GM12878 (cell line): ENCODE measurements around the gene DRAP1. TPM values are rescaled to one million over a fixed set of nuclear protein-coding genes. Genes with fewer than 3 reads are reported as not detected.
A peak's percentile ranks its signal among the peaks of the same experiment; 100 is the strongest.

Experiments
- ATAC-seq: fragments of 200-7000 bp; cut with Tn5 transposase; 3 replicates; pipeline ENCODE4 v1.9.1; 2020; ENCODE audit warnings: mild to moderate bottlenecking, moderate library complexity
- BruUV-seq: library from RNA; stranded (reverse); fragments of 400-500 nt; replicated peaks from 2 replicates; lab custom pipeline; 2021; lab: Mats Ljungman, UMichigan
- CTCF ChIA-PET: fragments of 300-600 bp; sonication (Branson Sonifier 250); formaldehyde crosslinking; extraction: SDS; loops from one replicate; lab custom pipeline; 2021; ENCODE audit warnings: inconsistent platforms; lab: Yijun Ruan, JAX
- POLR2A ChIA-PET: fragments of 350-600 bp; formaldehyde crosslinking; extraction: SDS; loops from one replicate; lab custom pipeline; 2021; ENCODE audit warnings: inconsistent platforms; lab: Charles Lee
- RAD21 ChIA-PET: fragments of 300-600 bp; sonication (Branson Sonifier 250); formaldehyde crosslinking; loops from one replicate; lab custom pipeline; 2023; ENCODE audit warnings: antibody characterized with exemption; ENCODE audit not compliant: unreplicated experiment; lab: Charles Lee
- SMC1A ChIA-PET: fragments of 300-600 bp; sonication (Branson Sonifier 250); formaldehyde crosslinking; loops from one replicate; lab custom pipeline; 2023; ENCODE audit not compliant: unreplicated experiment, uncharacterized antibody; lab: Charles Lee
- DNase-seq: peaks from one replicate; pipeline ENCODE4 v3.0.0-alpha.2; 2011; ENCODE audit warnings: low read depth, low spot score
- FAIRE-seq: peaks from 3 replicates; lab custom pipeline; 2011; peaks lifted over from hg19 to GRCh38; lab: Jason Lieb, UNC
- H2AFZ ChIP-seq: 2 replicates; pipeline ENCODE4 v1.6.0; 2011; ENCODE audit warnings: low read depth, low read length, control low read depth; ENCODE audit not compliant: control insufficient read depth
- H3K27ac ChIP-seq: 2 replicates; pipeline ENCODE4 v1.5.1; 2011; ENCODE audit warnings: control low read depth; ENCODE audit not compliant: control insufficient read depth, insufficient read depth
- H3K27me3 ChIP-seq, 2 experiments: replicated peaks in 1 of 2; 2 replicates each; pipeline versions ENCODE4 v1.6.0 to v1.6.1; 2011; ENCODE audit warnings: low read length in 1 of 2; ENCODE audit not compliant: control insufficient read depth in 2 of 2, insufficient read depth in 2 of 2
- H3K36me3 ChIP-seq, 2 experiments: 2 replicates each; pipeline ENCODE4 v1.5.1; 2011; ENCODE audit warnings: low read length in 1 of 2; ENCODE audit not compliant: control insufficient read depth in 2 of 2, insufficient read depth in 2 of 2
- H3K4me1 ChIP-seq: 2 replicates; pipeline ENCODE4 v1.6.1; 2011; ENCODE audit warnings: mild to moderate bottlenecking, low read length, moderate library complexity, mixed read lengths; ENCODE audit not compliant: control insufficient read depth, insufficient read depth
- H3K4me2 ChIP-seq: 2 replicates; pipeline ENCODE4 v1.6.0; 2011; ENCODE audit warnings: control low read depth; ENCODE audit not compliant: control insufficient read depth, insufficient read depth
- H3K4me3 ChIP-seq: fragments of 200-600 bp; sonication (generic); 2 replicates; pipeline ENCODE4 v1.5.1; 2016
- H3K79me2 ChIP-seq: 2 replicates; pipeline ENCODE4 v1.6.0; 2011; ENCODE audit warnings: low read length; ENCODE audit not compliant: control insufficient read depth, insufficient read depth
- H3K9ac ChIP-seq: 2 replicates; pipeline ENCODE4 v1.8.0; 2011; ENCODE audit warnings: low read length, control low read depth, mixed read lengths; ENCODE audit not compliant: control insufficient read depth, insufficient read depth
- H3K9me3 ChIP-seq: replicated peaks from 3 replicates; pipeline ENCODE4 v1.5.1; 2011; ENCODE audit warnings: mild to moderate bottlenecking, low read length; ENCODE audit not compliant: control insufficient read depth, insufficient read depth
- H4K20me1 ChIP-seq: 2 replicates; pipeline ENCODE4 v1.6.0; 2011; ENCODE audit not compliant: control insufficient read depth, insufficient read depth
- ATF7 ChIP-seq: fragments of 450-650 bp; IDR thresholded peaks from 2 replicates; pipeline ENCODE4 v1.6.1; 2016; ENCODE audit warnings: low read depth, mild to moderate bottlenecking
- CBX3 ChIP-seq: fragments of 200-600 bp; sonication (generic); IDR thresholded peaks from 2 replicates; pipeline ENCODE4 v1.6.1; 2016; ENCODE audit warnings: low read depth, borderline replicate concordance
- HCFC1 ChIP-seq: fragments of 150-350 bp; IDR thresholded peaks from 2 replicates; pipeline ENCODE4 v1.6.1; 2014; ENCODE audit warnings: low read length
- LARP7 ChIP-seq: fragments of 450-650 bp; IDR thresholded peaks from 2 replicates; pipeline ENCODE4 v1.6.1; 2017; ENCODE audit warnings: mild to moderate bottlenecking
- RB1 ChIP-seq: fragments of 450-650 bp; formaldehyde crosslinking; IDR thresholded peaks from 2 replicates; pipeline ENCODE4 v1.6.1; 2017; ENCODE audit warnings: mild to moderate bottlenecking, borderline replicate concordance
- RFX5 ChIP-seq: IDR thresholded peaks from 2 replicates; pipeline ENCODE4 v1.6.1; 2011; ENCODE audit warnings: low read depth, low read length, improper control_type of control experiment
- WGBS: methylation state at CpG from one replicate; pipeline ENCODE4 v1.1.6; 2016; ENCODE audit warnings: low lambda C conversion rate; ENCODE audit not compliant: insufficient replicate concordance, insufficient coverage; ENCODE audit errors: missing lambda C conversion rate; 5-methylcytosine and 5-hydroxymethylcytosine counted together
- in situ Hi-C: fragments of 300-500 bp; cut with MboI; formaldehyde crosslinking; loops from 9 replicates; pipeline ENCODE4 v1.14.3; 2018; ENCODE audit warnings: mixed read lengths
- intact Hi-C: fragments of 100-400 bp; cut with micrococcal nuclease; formaldehyde crosslinking; loops from one replicate; pipeline ENCODE4 v1.14.2; 2022; ENCODE audit not compliant: unreplicated experiment
- polyA plus RNA-seq, 11 experiments: library from polyadenylated mRNA; depleted of rRNA in 4 of 11; unstranded in 6 of 11; stranded (reverse) in 5 of 11; fragments of >200 nt; fragmentation: Nextera tagmentation in 4 of 11; fragmentation: Illumina TruSeq in 1 of 11; extraction: Ambion mirVana in 4 of 11; extraction: Trizol in 1 of 11; gene quantifications; 1 replicate in 1 of 11; 2 replicates in 10 of 11; pipeline versions ENCODE4 v1.2.1 to v1.2.3, GENCODE V29; 2011 to 2016; ENCODE audit warnings: inconsistent platforms in 2 of 11, missing spikeins in 2 of 11, low read depth in 1 of 11
- total RNA-seq, 4 experiments: library from RNA; depleted of rRNA in 3 of 4; stranded (reverse); fragments of >200 nt in 3 of 4; fragmentation: Illumina TruSeq in 1 of 4; extraction: Trizol in 1 of 4; gene quantifications; 2 replicates each; pipeline versions ENCODE4 v1.2.1 to v1.2.3, GENCODE V29; 2013 to 2021
- TF ChIP-seq, protein P1 (sequence below): fragments of 450-650 bp; IDR thresholded peaks from 2 replicates; pipeline ENCODE4 v1.6.1; 2016; ENCODE audit warnings: mild to moderate bottlenecking
- TF ChIP-seq, protein P2 (sequence below): IDR thresholded peaks from 2 replicates; pipeline ENCODE4 v1.6.1; 2011; ENCODE audit warnings: mild to moderate bottlenecking, low read depth, low read length, moderate library complexity; ENCODE audit not compliant: insufficient replicate concordance
- TF ChIP-seq, protein P3 (sequence below): fragments of 450-650 bp; conservative IDR thresholded peaks from 2 replicates; pipeline ENCODE4 v1.6.1; 2017; ENCODE audit warnings: mild to moderate bottlenecking, moderate library complexity
- TF ChIP-seq, protein P4 (sequence below), 3 experiments: IDR thresholded peaks in 2 of 3; conservative IDR thresholded peaks in 1 of 3; 2 replicates each; pipeline ENCODE4 v1.5.1; 2011; ENCODE audit warnings: low read depth in 3 of 3, low read length in 3 of 3, mild to moderate bottlenecking in 3 of 3, control low read depth in 2 of 3, moderate library complexity in 2 of 3, inconsistent platforms in 1 of 3, mixed read lengths in 1 of 3; ENCODE audit not compliant: control insufficient read depth in 2 of 3, insufficient read depth in 1 of 3; ENCODE audit errors: extremely low read depth in 1 of 3

The DRAP1 gene
- total and polyA plus RNA-seq, 10 of the 15 experiments (the other 5 are each of a cell fraction or from before 2014, with no cell fraction given) = 9.4 to 163 (median 114) TPM

DNA sequence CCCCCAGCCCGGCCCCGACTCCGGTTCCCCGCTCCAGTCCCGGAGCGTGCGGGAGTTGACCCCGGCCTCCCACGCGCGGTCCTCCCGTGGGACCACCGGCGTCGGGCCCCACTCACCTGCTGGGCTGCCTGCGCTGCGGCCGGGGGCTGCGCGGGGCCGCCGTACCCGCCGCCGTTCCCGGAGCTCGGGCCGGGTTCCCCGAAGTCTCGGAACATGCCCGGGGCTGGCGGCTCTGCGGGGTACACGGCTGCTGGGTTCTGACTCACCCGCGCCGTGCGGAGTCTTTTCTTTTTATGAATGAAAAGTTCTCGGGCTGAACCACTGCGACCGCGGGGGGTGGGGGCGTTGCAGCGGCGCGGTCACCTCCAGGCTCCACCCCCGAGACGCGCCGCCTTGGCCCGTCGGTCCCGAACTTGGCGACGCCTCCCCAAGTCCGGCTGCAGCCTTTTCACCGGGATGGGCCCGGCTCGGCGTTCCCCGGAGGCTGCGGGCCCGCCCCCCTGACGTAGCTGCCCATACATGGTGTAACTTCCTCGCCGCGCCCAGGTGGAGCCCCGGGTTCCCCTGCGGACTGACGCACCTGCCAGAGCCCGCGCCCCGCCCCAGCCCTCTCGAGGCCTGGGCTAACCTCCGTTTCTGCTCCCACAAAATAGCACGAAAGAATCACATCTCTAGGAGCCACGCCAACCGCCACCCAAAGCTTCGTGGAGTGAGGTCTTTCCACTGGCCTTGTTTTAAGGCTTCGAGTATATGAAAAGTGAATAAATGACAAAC, 18.9 kb upstream of the DRAP1 start, which contains the start of gene FOSL1:
Gene FOSL1, minus strand, starts transcription at position 264 of the 774 bp plus-strand sequence. Its CDS starts 49 bp downstream, at position 215.
- ATAC-seq (peak; percentile 89), FAIRE-seq (peak; percentile 56), DNase-seq (peak; percentile 57)
- in situ Hi-C loops = no loop called here
- H3K36me3 ChIP-seq = no peaks in the 10 kb centered on the region
- no peaks in the 10 kb centered on the region for H3K9me3 ChIP-seq
- ChIA-PET CTCF (interaction anchor here (0.6 to 6.5 kb wide), 4 partner anchors 11 to 87 kb away, joined by 3 to 67 read pairs (median 12); partner anchors contain the start of genes CCDC85B and FIBP), RAD21 (interaction anchor here (0.5 to 2.6 kb wide), 4 partner anchors 9 to 199 kb away, joined by 4 to 23 read pairs (median 5); partner anchors contain the start of genes CCDC85B and MUS81), POLR2A (interaction anchor here (0.6 to 4.9 kb wide), 6 partner anchors 9 to 226 kb away, joined by 3 to 67 read pairs (median 6); partner anchors contain the start of genes CCDC85B and FIBP), SMC1A (interaction anchor here (0.8 to 5.6 kb wide), 4 partner anchors 11 to 91 kb away, joined by 3 to 47 read pairs (median 5); partner anchors contain the start of genes CCDC85B and FIBP)
- H2AFZ ChIP-seq = peak within 1 kb of the TSS; percentile 64
- no peaks in the 10 kb centered on the region for H4K20me1 ChIP-seq
- 2% methylated on average over 71 of the region's 80 CpGs for WGBS
- peaks cover 9% of the 10 kb centered on the region for H3K79me2 ChIP-seq
- intact Hi-C loops = no loop called here
- no TSS peak for BruUV-seq
- peak within 1 kb of the TSS; percentile 3 for H3K9ac ChIP-seq
- H3K27me3 ChIP-seq = no peaks in the 10 kb centered on the region; a peak in 1 of 4 replicates
- 0 out of 2 replicates have a peak, but pooled peaks cover 6% of the 10 kb centered on the region for H3K4me1 ChIP-seq
- peak within 1 kb of the TSS; percentile 84 for H3K4me3 ChIP-seq
- H3K4me2 ChIP-seq = peak within 1 kb of the TSS; percentile 86
- H3K27ac ChIP-seq = peak within 1 kb of the TSS; percentile 9; the same call in 1 of the 2 replicates
- TF ChIP-seq ATF7 (peak; percentile 88), RB1 (0 out of 2 replicates have a peak, but pooled peaks have one; percentile 25), CBX3 (no peak), LARP7 (no peak), HCFC1 (no peak), RFX5 (no peak)
- TF ChIP-seq, protein P1, sequence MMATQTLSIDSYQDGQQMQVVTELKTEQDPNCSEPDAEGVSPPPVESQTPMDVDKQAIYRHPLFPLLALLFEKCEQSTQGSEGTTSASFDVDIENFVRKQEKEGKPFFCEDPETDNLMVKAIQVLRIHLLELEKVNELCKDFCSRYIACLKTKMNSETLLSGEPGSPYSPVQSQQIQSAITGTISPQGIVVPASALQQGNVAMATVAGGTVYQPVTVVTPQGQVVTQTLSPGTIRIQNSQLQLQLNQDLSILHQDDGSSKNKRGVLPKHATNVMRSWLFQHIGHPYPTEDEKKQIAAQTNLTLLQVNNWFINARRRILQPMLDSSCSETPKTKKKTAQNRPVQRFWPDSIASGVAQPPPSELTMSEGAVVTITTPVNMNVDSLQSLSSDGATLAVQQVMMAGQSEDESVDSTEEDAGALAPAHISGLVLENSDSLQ = peak; percentile 35; the same call in 1 of the 2 replicates
- TF ChIP-seq, protein P2, sequence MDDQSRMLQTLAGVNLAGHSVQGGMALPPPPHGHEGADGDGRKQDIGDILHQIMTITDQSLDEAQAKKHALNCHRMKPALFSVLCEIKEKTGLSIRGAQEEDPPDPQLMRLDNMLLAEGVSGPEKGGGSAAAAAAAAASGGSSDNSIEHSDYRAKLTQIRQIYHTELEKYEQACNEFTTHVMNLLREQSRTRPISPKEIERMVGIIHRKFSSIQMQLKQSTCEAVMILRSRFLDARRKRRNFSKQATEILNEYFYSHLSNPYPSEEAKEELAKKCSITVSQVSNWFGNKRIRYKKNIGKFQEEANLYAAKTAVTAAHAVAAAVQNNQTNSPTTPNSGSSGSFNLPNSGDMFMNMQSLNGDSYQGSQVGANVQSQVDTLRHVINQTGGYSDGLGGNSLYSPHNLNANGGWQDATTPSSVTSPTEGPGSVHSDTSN = no peak
- TF ChIP-seq, protein P3, sequence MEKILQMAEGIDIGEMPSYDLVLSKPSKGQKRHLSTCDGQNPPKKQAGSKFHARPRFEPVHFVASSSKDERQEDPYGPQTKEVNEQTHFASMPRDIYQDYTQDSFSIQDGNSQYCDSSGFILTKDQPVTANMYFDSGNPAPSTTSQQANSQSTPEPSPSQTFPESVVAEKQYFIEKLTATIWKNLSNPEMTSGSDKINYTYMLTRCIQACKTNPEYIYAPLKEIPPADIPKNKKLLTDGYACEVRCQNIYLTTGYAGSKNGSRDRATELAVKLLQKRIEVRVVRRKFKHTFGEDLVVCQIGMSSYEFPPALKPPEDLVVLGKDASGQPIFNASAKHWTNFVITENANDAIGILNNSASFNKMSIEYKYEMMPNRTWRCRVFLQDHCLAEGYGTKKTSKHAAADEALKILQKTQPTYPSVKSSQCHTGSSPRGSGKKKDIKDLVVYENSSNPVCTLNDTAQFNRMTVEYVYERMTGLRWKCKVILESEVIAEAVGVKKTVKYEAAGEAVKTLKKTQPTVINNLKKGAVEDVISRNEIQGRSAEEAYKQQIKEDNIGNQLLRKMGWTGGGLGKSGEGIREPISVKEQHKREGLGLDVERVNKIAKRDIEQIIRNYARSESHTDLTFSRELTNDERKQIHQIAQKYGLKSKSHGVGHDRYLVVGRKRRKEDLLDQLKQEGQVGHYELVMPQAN = peak; percentile 89; the same call in 1 of the 2 replicates
- TF ChIP-seq, protein P4, sequence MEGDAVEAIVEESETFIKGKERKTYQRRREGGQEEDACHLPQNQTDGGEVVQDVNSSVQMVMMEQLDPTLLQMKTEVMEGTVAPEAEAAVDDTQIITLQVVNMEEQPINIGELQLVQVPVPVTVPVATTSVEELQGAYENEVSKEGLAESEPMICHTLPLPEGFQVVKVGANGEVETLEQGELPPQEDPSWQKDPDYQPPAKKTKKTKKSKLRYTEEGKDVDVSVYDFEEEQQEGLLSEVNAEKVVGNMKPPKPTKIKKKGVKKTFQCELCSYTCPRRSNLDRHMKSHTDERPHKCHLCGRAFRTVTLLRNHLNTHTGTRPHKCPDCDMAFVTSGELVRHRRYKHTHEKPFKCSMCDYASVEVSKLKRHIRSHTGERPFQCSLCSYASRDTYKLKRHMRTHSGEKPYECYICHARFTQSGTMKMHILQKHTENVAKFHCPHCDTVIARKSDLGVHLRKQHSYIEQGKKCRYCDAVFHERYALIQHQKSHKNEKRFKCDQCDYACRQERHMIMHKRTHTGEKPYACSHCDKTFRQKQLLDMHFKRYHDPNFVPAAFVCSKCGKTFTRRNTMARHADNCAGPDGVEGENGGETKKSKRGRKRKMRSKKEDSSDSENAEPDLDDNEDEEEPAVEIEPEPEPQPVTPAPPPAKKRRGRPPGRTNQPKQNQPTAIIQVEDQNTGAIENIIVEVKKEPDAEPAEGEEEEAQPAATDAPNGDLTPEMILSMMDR (IDR thresholded peaks at IDR 0.05 in 2 of 3, conservative IDR thresholded peaks at IDR 0.05 in 1 of 3; ENCODE audit: control insufficient read depth in 2 of 3, extremely low read depth in 1 of 3, insufficient read depth in 1 of 3, low read depth in 3 of 3, low read length in 3 of 3) = no peak
